ENCODE data around the gene ZEB2. TPM values are rescaled to one million over a fixed set of nuclear protein-coding genes. Genes with fewer than 3 reads are reported as not detected.

Gene ZEB2
- total and polyA plus RNA-seq, 2 donors from 2014 or later = 8.3 to 136 TPM

- H3K36me3 ChIP-seq (ENCODE audit: control insufficient read depth in 2 of 3, insufficient read depth in 3 of 3, low read length in 3 of 3) = peaks cover 2 to 17% (median 5%) of the 10 kb centered on the region in 3 donors
- no peak for FAIRE-seq
Measured at GRCh38 chr2:144404586-144405314, 115.2 kb downstream of the ZEB2 start.

GRCh38 chr2:144403933-144404332, 116.0 kb downstream of the ZEB2 start:
- intact Hi-C loops (cut with DNase I) = no loop called here
- DNase-seq (peak in 1 of 5 donors; percentile 56), FAIRE-seq (no peak)
- Histone ChIP-seq H3K27me3 (ENCODE audit: control insufficient read depth, insufficient read depth, low read length) (no peaks in the 10 kb centered on the region), H3K27ac (ENCODE audit: low read depth in 2 of 2, low read length in 2 of 2) (no peak overlapping the region), H3K4me3 (ENCODE audit: low read length in 3 of 3) (no peak overlapping the region), H3K36me3 (ENCODE audit: control insufficient read depth in 2 of 3, insufficient read depth in 3 of 3, low read length in 3 of 3) (peaks cover 2 to 25% (median 7%) of the 10 kb centered on the region in 3 donors), H3K9me3 (ENCODE audit: control insufficient read depth in 2 of 3, insufficient read depth in 1 of 3, low read length in 3 of 3) (no peaks in the 10 kb centered on the region), H3K9ac (ENCODE audit: low read length in 3 of 3) (no peak overlapping the region), H3K4me1 (ENCODE audit: control insufficient read depth in 2 of 3, insufficient read depth in 2 of 3, low read depth in 1 of 3, low read length in 3 of 3) (peaks cover 0 to 5% (median 0%) of the 10 kb centered on the region in 3 donors)
- TF ChIP-seq CTCF (IDR thresholded peaks at IDR 0.05; ENCODE audit: borderline replicate concordance, extremely low read depth, insufficient read depth) = no peak

More at GRCh38 chr2:144404586-144405314, 115.2 kb downstream of the ZEB2 start:
- TF ChIP-seq CTCF (IDR thresholded peaks at IDR 0.05; ENCODE audit: borderline replicate concordance, extremely low read depth, insufficient read depth) = no peak
- Histone ChIP-seq H3K9me3 (ENCODE audit: control insufficient read depth in 2 of 3, insufficient read depth in 1 of 3, low read length in 3 of 3) (no peaks in the 10 kb centered on the region), H3K9ac (ENCODE audit: low read length in 3 of 3) (no peak overlapping the region), H3K4me1 (ENCODE audit: control insufficient read depth in 2 of 3, insufficient read depth in 2 of 3, low read depth in 1 of 3, low read length in 3 of 3) (peaks cover 0 to 5% (median 0%) of the 10 kb centered on the region in 3 donors), H3K27me3 (ENCODE audit: control insufficient read depth, insufficient read depth, low read length) (no peaks in the 10 kb centered on the region), H3K27ac (ENCODE audit: low read depth in 2 of 2, low read length in 2 of 2) (no peak overlapping the region), H3K4me3 (ENCODE audit: low read length in 3 of 3) (no peak overlapping the region)
- peak in 1 of 5 donors; percentile 26 for DNase-seq
- intact Hi-C loops (cut with DNase I) = no loop called here

GRCh38 chr2:144402251-144402650, 117.7 kb downstream of the ZEB2 start:
- DNase-seq (peak; percentile 57 to 83 (median 66)), FAIRE-seq (no peak)
- intact Hi-C loops (cut with DNase I) = no loop called here
- H3K9me3 ChIP-seq (ENCODE audit: control insufficient read depth in 2 of 3, insufficient read depth in 1 of 3, low read length in 3 of 3) = no peaks in the 10 kb centered on the region
- TF ChIP-seq CTCF (IDR thresholded peaks at IDR 0.05; ENCODE audit: borderline replicate concordance, extremely low read depth, insufficient read depth) = no peak
- H3K27ac ChIP-seq (ENCODE audit: low read depth in 2 of 2, low read length in 2 of 2) = no peak overlapping the region
- H3K4me3 ChIP-seq (ENCODE audit: low read length in 3 of 3) = no peak overlapping the region
- no peaks in the 10 kb centered on the region for H3K27me3 ChIP-seq (ENCODE audit: control insufficient read depth, insufficient read depth, low read length)
- H3K4me1 ChIP-seq (ENCODE audit: control insufficient read depth in 2 of 3, insufficient read depth in 2 of 3, low read depth in 1 of 3, low read length in 3 of 3) = peaks cover 0 to 5% (median 0%) of the 10 kb centered on the region in 3 donors
- H3K36me3 ChIP-seq (ENCODE audit: control insufficient read depth in 2 of 3, insufficient read depth in 3 of 3, low read length in 3 of 3) = peaks cover 2 to 32% (median 9%) of the 10 kb centered on the region in 3 donors
- no peak overlapping the region for H3K9ac ChIP-seq (ENCODE audit: low read length in 3 of 3)

Data from kidney (tissue), 14 donors.